GM21576 (cell line): ENCODE measurements around the gene OMP.

ENCODE experiments used
- ATAC-seq: cut with Tn5 transposase; IDR thresholded peaks from one replicate; pipeline ENCODE4 v1.9.1; 2021; ENCODE audit warnings: mild to moderate bottlenecking, moderate library complexity; ENCODE audit not compliant: unreplicated experiment

The OMP gene

GRCh38 chr11:77151804-77152509, 49.3 kb downstream of the OMP start:
- ATAC-seq: no peak

DNA sequence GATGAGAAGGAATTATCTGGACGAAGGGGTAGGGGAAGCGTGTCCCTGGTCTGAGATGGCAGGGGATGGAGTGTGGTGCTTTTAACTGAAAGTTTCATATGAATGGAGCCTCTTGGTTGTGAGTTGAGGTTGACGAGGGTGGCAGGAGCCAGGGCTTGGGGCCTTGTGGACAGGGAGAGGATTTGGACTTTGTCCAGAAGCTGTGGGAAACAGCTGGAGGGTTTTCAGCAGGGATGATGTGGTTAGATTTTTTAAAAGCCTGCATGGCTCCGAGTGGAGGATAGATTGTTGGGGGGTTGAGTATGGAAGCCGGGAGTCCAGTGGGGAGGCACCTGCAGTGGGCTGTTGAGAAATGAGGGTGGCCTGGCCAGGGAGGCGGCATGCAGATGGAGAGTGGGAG, 50.2 kb downstream of the OMP start:
- no peak for ATAC-seq
